22Rv1 (cell line): Measurements from ENCODE around the gene NRP2.

ENCODE experiments used
- H3K27ac ChIP-seq: fragments of 450-650 bp; 2 replicates; pipeline ENCODE4 v1.5.1; 2017
- CTCF ChIP-seq: fragments of 450-650 bp; IDR thresholded peaks from 2 replicates; pipeline ENCODE4 v1.5.1; 2017; ENCODE audit warnings: mild to moderate bottlenecking
- ZFX ChIP-seq: fragments of 450-650 bp; IDR thresholded peaks from 2 replicates; pipeline ENCODE4 v1.6.1; 2017; ENCODE audit warnings: antibody characterized with exemption, borderline replicate concordance

The NRP2 gene

GRCh38 chr2:205682239-205682970, at the start of gene NRP2:
Gene NRP2, plus strand, starts transcription at chr2:205682501. Its CDS starts 790 bp downstream, at chr2:205683291.
- H3K27ac ChIP-seq: no peak within 1 kb of the TSS
- no peak for TF ChIP-seq CTCF
- no peak for TF ChIP-seq ZFX

- H3K27ac ChIP-seq: no peak overlapping the region
- TF ChIP-seq CTCF (no peak), ZFX (no peak)
Measured at GRCh38 chr2:205633994-205634393, 48.3 kb upstream of the NRP2 start.

GRCh38 chr2:205636549-205637319, 45.6 kb upstream of the NRP2 start:
- H3K27ac ChIP-seq: no peak overlapping the region
- no peak for TF ChIP-seq CTCF
- no peak for TF ChIP-seq ZFX

- TF ChIP-seq ZFX (no peak), CTCF (no peak)
- H3K27ac ChIP-seq: no peak overlapping the region
Measured at GRCh38 chr2:205637320-205637602, 45.0 kb upstream of the NRP2 start.

GRCh38 chr2:205637779-205638503, 44.4 kb upstream of the NRP2 start:
- H3K27ac ChIP-seq: no peak overlapping the region
- TF ChIP-seq ZFX: no peak
- TF ChIP-seq CTCF: no peak

GRCh38 chr2:205640716-205641115, 41.6 kb upstream of the NRP2 start:
- TF ChIP-seq ZFX (no peak), CTCF (no peak)

More at GRCh38 chr2:205640716-205641115, 41.6 kb upstream of the NRP2 start:
- H3K27ac ChIP-seq: no peak overlapping the region
